ENCODE data around the gene GAGE12J.
"Not testable (repeated sequence)": the region's sequence is repeated elsewhere in the genome, so short reads cannot be mapped to it uniquely, and the experiment has no call there.

GRCh38 chrX:49331282-49331681 is 9.4 kb downstream of the GAGE12J start, which contains the start of gene GAGE13:
- TF ChIP-seq ZNF701 (tag by site-specific recombination; IDR thresholded peaks at IDR 0.05); ZNF658 (tag by site-specific recombination; IDR thresholded peaks at IDR 0.05); CTCF (tag by site-specific recombination; IDR thresholded peaks at IDR 0.05); ZNF670 (tag by site-specific recombination; IDR thresholded peaks at IDR 0.05; ENCODE audit: low read depth); ZNF596 (tag by site-specific recombination; IDR thresholded peaks at IDR 0.05); TCF7L2 (IDR thresholded peaks at IDR 0.05; ENCODE audit: borderline replicate concordance, low read depth, low read length); KLF16 (tag by site-specific recombination; IDR thresholded peaks at IDR 0.05): not testable (repeated sequence)

Measured in HEK293 (cell line).